GM12874 (cell line): Measurements from ENCODE around the gene CNTNAP1.

Experiments
- CTCF ChIP-seq: IDR thresholded peaks from 2 replicates; pipeline ENCODE4 v1.5.1; 2011; ENCODE audit warnings: low read depth, mild to moderate bottlenecking, control low read depth, low read length, moderate library complexity; ENCODE audit not compliant: insufficient read depth

CNTNAP1 gene

DNA sequence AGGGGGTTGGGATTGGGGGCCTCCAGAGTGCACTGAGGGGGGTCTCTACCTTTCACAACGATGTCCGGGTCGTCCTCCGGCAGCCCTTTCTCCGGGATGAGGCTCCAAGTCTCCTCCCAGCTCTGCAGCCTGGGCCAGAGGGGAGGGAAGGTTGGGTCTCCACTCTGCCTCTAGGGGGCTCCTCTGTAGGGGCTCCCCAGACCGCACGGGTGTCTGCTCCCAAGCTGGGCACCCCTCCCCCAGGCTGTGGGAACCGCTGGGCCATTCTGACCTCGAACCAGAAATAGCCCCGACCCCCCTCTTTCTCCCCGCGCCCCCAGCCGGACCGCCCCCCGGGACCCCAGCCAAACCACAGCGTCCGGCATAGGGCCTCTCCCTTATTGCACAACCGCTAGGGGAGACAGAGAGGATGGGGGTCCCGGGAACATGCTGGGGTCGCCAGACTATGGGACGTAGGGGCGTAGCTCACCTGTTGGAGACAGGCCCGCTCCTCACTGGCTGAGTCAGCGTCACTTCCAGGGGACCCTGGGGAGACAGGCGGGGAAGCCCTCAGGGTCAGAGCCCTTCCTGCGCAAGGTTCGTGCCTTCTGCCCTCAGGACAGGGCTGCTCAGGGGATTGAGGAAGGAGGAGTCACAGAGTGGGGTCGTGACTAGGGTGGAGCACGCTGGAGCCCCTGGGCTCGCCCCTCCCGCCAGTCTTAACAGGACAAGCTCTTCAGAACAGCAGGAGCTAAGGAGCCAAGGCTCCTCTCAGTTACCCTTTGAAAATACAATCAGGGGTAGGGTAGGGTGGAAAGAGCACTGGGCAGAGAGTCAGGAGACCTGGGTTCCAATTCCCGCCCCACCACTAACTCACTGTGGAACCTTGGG lies 8.2 kb upstream of the CNTNAP1 start:
- TF ChIP-seq CTCF: peak; percentile 74

DNA sequence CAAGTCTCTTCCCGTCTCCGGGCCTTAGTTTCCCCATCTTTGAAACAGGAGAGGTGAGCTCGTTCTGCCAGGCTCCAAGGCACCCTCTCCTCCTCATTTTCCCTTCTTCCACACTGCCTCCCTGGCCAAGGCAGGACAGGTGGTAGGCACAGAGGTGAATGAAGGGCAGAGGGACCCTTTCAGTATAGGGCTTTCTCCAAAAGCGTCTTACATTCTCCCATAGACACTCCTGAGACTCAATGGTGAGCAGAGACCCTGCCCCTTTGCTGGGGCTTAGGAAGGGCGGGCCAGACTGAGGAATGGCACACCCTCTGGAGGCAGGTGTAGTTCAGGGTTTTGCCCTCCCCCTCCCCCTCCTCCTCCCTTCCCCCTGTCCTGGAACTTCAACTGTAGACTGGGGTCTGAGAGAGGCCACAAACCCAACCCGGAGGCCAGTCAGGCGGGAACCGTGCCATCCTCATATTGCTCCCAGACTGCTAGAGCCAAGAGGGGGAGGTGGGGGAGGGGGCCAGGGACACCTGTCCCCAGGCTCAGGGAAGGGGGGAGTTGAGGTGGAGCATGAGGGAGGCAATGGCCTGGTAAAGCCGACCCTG lies 7.5 kb upstream of the CNTNAP1 start:
- no peak for TF ChIP-seq CTCF

DNA sequence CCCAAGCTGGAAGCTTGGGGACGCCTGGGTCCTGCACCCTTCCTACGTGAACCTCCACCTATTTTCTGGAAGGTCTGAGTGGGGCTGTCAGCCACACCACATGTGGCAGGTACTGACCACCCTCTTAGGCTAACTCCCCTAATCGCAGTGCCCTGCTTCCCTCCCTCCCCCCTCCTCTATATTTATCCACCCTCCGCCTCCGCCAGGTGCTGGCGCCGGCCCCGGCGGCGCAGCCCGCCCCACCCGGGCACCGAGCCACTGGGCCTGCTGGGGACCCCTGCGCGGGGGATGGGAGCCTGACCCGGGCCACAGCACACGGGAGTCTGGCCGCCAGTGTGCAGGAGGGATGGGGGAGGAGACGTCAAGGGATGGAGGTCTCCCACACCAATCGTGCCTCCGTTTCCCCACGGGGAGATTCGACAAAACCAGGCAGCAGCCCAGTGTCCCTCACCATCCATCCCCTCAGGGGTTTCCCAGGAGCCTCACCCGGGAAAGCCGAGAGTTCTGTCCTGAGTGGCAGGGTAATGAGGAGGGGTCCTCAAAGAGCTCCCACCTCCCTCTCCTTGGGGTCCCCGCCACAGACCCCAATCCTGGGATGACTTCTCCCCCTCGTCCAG lies 6.9 kb upstream of the CNTNAP1 start:
- TF ChIP-seq CTCF: no peak

DNA sequence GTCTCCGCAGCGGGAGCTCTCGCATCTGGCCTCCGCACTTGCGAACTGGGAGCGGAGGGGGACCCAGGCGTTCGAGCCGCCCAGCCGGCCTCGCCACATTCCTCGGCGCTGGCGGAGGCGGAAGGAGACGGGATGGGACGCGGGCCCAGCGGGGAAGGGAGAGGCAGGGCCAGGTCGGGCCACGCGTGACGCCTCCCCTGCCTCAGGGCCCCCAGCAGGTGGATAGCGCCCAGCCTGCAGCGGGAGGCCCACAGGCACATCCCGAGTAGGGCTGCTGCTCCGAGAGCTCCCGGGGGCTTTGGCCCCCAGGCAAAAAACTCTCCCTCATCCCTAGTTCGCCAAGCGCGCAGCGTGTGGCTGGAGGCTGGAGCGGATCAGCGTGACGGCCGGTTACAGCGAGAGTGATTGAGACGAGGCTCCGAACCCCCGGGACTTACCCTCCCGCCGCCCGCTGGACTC lies 6.3 kb upstream of the CNTNAP1 start:
- TF ChIP-seq CTCF: no peak

DNA sequence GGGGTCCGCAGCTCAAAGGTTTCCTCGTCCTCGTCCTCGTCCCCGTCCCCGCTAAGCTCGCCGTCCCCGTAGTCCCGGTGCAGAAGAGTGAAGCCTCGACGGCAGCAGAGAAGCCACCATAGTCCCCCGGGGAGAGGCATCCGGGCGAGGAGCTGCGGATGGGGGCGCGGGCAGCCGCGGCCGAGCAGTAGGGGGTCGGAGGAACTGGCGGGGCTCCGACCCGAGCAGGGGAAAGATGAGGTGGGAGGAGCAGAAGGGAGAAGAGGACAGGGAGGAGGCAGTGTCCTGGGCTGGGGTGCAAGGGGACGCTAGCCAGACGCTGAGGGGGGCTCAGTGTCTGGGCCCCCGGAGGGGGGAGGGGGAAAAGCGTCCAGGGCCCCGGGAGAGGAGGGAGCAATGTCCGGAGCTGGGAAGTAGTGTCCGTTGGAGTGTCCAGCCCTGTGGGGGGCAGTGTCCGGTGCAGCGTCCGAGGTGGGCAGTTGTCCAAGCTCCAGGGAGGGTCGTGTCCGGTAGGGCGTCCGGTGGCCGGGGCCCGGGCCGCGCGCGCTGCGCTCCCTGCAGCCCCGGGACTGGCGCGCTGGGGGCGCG lies 5.8 kb upstream of the CNTNAP1 start, which contains the start of gene PLEKHH3:
Gene PLEKHH3 (minus strand): TSS at position 571 of the 588 bp plus-strand sequence. CDS start 431 bp downstream, at position 140.
- TF ChIP-seq CTCF: no peak

- TF ChIP-seq CTCF: no peak
Measured at GRCh38 chr17:42677012-42677857, 5.1 kb upstream of the CNTNAP1 start.
